GM19025 (cell line): ENCODE data around the gene MLH3.
"Not testable (repeated sequence)": the region's sequence is repeated elsewhere in the genome, so short reads cannot be mapped to it uniquely, and the experiment has no call there.

Experiments used
- ATAC-seq: cut with Tn5 transposase; IDR thresholded peaks from one replicate; pipeline ENCODE4 v1.9.1; 2021; ENCODE audit warnings: mild to moderate bottlenecking, low read depth, moderate library complexity; ENCODE audit not compliant: unreplicated experiment

MLH3 gene

DNA sequence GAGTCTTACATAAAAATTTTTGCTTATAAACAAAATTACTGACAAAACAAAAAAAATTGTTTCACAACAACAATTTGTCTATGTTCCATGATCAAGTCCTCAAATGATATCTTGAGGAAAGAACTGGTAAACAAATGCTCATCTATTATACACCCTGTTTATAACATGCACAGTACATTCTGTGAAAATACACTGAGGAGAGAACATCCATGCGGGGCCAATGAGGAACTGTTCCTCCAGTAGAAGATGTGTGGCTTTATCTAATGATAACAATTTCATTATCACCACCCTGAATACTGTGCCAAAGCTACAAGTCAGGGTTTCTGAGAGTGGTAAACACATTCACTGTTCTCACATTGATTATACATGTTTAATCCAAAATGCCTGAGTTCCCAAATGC is 10.8 kb downstream of the MLH3 start:
- no peak for ATAC-seq

GRCh38 chr14:75032939-75033338 is 18.3 kb downstream of the MLH3 start:
- no peak for ATAC-seq

DNA sequence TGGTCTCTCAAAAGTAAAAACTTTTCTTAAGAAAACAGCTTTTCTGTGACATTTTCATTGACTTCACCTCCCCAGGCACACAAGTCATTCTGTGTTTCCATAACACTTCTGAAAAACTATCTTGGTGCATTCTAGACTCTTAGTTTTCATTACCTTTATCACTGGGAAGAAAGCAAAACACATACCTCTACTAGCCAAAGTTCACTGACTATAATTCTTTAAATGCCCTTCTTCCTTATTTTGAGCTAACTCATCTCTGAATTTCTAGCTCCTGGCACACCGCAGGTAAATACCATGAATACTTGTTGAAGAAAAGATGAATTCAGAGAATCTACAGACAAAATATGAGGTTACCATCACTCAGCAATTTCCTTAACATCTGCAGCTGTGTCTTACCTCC is 21.1 kb downstream of the MLH3 start:
- ATAC-seq: no peak

DNA sequence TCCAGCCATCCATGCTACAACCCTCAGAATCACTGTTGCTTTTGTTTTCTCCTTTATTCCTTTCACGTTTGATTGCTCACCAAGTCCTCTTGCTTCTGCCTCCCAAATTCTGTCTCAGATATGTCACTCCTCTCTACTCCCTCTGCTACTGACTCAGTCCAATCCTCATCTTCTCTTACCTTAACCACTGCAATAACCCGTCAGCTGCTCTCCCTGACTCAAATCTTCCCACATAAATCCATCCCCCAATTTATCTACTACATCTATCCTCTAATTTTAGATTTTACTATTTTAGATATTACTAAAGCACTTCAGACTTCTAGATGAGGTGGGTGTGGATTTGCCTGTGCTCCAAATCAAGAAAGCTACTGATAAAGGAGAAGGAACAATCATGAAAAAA is 25.4 kb downstream of the MLH3 start:
- ATAC-seq: no peak

- no peak for ATAC-seq
Observed at GRCh38 chr14:75025082-75025481, 26.2 kb downstream of the MLH3 start.

DNA sequence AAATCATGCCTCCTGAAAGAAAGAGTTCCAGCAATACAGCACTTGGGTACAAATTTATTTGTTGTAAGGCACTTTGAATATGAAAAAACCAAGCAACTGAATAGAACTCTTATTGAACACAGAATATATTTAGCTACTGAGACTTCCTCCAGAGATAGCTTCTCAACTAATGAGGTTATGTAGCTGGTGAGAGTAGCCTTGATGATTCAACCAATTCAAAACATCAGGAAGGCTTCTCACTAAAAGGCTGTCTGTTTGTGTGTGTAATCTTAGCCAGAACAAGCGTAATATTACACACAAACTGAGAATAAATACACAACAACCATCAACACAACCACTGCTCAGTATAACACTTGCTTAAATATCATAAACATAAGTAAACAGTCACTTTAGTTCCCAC is 28.2 kb downstream of the MLH3 start:
- no peak for ATAC-seq

DNA sequence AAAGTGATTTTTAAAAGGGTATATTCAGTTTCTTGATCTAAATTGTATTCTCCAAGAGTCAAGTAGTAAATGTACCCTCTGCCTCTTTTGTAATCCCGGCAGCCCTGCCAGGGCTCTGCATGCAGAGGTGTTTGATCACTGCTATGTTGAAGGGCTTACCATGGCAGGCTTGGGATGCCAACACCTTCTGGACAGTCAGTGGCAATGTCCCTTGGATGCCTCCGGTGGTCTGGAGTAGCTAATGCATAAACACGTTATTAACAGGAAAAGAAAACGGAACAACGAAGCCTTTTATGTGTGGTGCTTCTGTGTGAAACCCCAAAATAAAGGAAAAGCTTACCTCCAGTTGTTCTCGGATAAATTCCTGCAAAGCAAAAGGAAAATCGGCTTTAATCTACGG is 28.6 kb downstream of the MLH3 start:
- ATAC-seq: no peak

DNA sequence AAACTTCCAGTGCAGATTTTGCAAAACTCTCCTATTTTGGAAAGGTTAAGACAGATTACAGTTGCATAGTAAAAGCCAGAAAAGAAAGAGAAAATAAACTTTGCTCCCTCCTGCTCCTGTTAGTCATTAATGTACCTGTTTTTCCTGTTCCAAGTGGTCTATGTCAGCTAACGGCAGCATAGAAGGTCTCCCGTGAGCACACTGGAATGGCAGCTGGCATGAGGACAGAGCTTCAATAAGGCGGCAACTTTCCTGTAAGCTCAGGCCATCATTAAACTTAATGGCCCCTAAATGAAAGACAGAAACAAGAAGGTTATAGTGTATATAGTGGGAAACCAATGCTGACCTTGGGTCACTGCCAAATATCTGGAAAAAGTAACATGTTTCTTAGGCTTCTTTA is 32.6 kb downstream of the MLH3 start:
- no peak for ATAC-seq

DNA sequence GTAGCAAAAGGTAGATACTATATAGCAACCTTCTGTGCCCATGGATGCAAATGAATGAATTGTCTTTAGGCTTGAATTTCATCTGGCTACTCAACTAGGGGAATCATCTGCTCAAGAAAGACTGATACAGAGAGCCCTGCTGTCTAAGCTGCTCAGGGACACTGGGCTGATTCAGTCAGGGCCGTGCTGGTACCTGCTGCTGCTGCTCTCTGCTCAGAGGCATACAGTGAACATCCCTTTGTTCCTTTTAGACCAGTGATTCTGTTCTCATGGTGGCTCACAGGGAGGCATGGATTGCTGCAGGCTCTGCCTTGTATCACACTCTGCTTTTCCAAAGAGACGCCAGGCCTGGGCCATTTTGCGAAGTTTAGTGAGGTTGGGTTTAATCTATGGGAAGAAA is 34.5 kb downstream of the MLH3 start:
- no peak for ATAC-seq

GRCh38 chr14:75015496-75015895 is 35.8 kb downstream of the MLH3 start:
- ATAC-seq: no peak

DNA sequence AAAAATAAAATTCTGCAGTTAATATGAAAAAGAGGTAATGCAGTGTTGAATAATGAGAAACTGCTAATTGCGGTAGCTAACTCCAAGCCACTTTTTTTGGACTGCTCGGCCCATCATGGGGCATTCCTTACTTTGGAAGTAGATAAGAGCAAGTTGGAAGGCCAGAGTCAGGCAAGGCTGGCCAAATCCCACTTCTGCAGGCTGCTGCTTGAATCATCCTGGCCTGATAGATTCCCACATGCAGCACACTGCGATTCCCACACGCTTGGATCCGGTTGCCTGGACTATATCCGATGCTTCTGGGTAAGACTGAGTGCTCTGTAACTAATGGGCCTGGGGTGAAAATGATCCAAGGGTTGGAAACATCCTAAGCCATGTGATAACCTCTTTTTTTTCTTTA is 38.0 kb downstream of the MLH3 start:
- ATAC-seq: no peak

GRCh38 chr14:75011356-75011994 is 39.8 kb downstream of the MLH3 start:
- no peak for ATAC-seq

DNA sequence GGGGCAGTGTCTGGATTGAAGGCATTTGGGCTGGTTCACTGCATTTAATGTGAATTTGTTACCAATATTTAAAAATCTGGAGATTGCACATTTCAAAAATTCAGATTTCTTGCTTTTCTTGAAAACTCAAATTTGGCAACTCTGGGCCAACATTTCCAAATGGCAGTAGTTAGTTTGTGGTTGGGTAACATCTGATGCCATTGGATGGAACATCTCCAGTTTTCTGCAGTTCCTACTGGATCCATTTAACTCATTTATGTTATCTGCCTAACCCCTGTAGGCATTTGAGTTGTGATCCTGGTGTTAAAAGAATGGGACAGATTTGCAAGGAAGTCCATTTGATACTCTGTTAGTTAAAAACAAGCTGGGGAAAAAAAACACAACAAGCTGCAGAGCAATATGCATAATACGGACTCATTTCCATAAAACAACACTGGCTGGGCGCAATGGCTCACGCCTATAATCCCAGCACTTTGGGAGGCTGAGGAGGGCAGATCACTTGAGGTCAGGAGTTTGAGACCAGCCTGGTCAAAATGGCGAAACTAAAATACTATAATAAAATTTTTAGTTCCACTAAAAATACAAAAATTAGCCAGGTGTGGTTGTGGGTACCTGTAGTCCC is 40.7 kb downstream of the MLH3 start:
- no peak for ATAC-seq

- ATAC-seq: no peak
Observed at GRCh38 chr14:75009176-75009575, 42.1 kb downstream of the MLH3 start.

- ATAC-seq: no peak
Observed at GRCh38 chr14:75005357-75005756, 45.9 kb downstream of the MLH3 start.

- ATAC-seq: no peak
Observed at GRCh38 chr14:75003250-75004027, 47.8 kb downstream of the MLH3 start.

DNA sequence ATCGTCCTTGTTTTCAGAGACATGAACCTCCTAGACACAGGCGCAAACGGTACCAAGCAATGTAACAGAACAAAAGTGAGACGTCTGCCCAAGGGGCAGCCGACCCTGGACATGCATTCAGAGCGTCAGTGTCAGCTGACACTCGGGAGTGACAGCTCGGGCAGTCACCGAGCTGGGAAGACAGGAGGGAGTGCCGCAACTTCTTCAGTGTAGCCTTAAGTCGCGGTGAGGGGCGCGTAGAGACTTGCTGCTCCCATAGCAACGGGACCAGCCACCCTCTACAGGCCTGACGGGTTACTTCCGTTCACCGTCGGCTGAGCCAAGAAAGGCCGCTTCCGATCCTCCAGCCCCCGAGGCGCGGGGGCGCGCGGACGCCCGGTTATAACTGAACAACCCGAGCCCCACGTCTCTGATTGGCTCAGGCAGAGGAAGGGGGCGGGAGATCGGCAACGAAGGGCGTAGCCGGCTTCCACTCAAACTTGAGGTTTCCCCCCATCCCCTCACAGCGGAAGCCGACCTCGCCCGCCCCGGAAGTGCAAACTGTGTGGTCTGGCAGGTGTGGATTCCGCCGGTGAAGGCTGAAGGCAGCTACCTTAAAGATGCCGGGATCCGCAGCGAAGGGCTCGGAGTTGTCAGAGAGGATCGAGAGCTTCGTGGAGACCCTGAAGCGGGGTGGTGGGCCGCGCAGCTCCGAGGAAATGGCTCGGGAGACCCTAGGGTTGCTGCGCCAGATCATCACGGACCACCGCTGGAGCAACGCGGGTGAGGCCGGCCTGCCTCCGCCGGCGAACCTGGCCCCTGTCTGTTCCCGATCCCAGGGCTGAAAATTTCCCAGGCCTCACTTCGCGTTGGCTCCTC is 48.6 kb downstream of the MLH3 start, which contains the start of gene EIF2B2:
EIF2B2 (plus strand) TSS at position 530 of the 858 bp plus-strand sequence; CDS start at position 600, 70 bp downstream.
- peak; percentile 97 for ATAC-seq

DNA sequence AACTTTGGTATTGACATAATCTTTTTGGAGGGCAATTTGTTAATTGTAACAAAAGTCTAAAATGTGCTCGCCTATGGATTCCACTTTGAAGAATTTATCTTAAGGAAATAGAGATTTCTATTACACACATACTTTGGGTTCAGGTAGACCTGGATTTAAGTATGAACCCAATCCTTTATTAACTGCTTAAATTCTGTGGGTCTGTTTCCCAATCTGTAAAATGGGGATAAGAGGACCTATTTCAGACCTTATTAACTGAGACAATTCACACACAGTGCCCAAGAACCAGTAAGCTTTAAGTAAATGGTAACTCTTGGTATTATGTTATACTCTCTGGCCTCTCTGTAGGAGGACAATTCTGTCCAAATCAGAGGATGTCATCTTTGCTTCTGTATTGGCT is 49.4 kb downstream of the MLH3 start:
- ATAC-seq: no peak

GRCh38 chr14:75001261-75001660 is 50.0 kb downstream of the MLH3 start:
- no peak for ATAC-seq

DNA sequence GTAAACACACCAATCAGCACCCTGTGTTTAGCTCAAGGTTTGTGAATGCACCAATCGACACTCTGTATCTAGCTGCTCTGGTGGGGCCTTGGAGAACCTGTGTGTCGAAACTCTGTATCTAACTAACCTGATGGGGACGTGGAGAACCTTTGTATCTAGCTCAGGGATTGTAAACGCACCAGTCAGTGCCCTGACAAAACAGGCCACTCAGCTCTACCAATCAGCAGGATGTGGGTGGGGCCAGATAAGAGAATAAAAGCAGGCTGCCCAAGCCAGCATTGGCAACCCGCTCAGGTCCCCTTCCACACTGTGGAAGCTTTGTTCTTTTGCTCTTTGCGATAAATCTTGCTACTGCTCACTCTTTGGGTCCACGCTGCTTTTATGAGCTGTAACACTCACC is 55.5 kb downstream of the MLH3 start:
- not testable (repeated sequence) for ATAC-seq

- not testable (repeated sequence) for ATAC-seq
Observed at GRCh38 chr14:74994182-74994581, 57.1 kb downstream of the MLH3 start.
